Endothelial cell (in vitro differentiated cells): Measurements from ENCODE around the gene ZNF318. TPM values are rescaled to one million over a fixed set of nuclear protein-coding genes. Genes with fewer than 3 reads are reported as not detected.
A peak's percentile ranks its signal among the peaks of the same experiment; 100 is the strongest.
"Not testable (repeated sequence)": the region's sequence is repeated elsewhere in the genome, so short reads cannot be mapped to it uniquely, and the experiment has no call there.

Experiments
- DNase-seq: peaks from one replicate; pipeline ENCODE4 v3.0.0; 2021; ENCODE audit warnings: low spot score
- H3K27ac Mint-ChIP-seq: one replicate; pipeline ENCODE4 v1.8.0; 2021; ENCODE audit warnings: mixed read lengths, inconsistent platforms; ENCODE audit not compliant: unreplicated experiment
- H3K27me3 Mint-ChIP-seq: one replicate; pipeline ENCODE4 v1.8.0; 2021; ENCODE audit warnings: mild to moderate bottlenecking, moderate library complexity, mixed read lengths, inconsistent platforms; ENCODE audit not compliant: unreplicated experiment
- H3K36me3 Mint-ChIP-seq: one replicate; pipeline ENCODE4 v1.8.0; 2021; ENCODE audit warnings: mild to moderate bottlenecking, low read depth, mixed read lengths, inconsistent platforms; ENCODE audit not compliant: unreplicated experiment
- H3K4me1 Mint-ChIP-seq: one replicate; pipeline ENCODE4 v1.8.0; 2021; ENCODE audit warnings: mild to moderate bottlenecking, mixed read lengths, inconsistent platforms; ENCODE audit not compliant: unreplicated experiment
- H3K4me3 Mint-ChIP-seq: one replicate; pipeline ENCODE4 v1.8.0; 2021; ENCODE audit warnings: mild to moderate bottlenecking, mixed read lengths, inconsistent platforms; ENCODE audit not compliant: unreplicated experiment
- H3K9me3 Mint-ChIP-seq: one replicate; pipeline ENCODE4 v1.8.0; 2021; ENCODE audit warnings: mixed read lengths, inconsistent platforms; ENCODE audit not compliant: unreplicated experiment
- CTCF ChIP-seq: fragments of 200-600 bp; sonication (generic); IDR thresholded peaks from one replicate; pipeline ENCODE4 v1.5.0; 2021; ENCODE audit warnings: antibody characterized with exemption; ENCODE audit not compliant: unreplicated experiment
- total RNA-seq: library from RNA; stranded (reverse); fragmentation: NEBNext Ultra II Directional; extraction: Animal tissue kit (Norgen Biotek cat#: 25700); gene quantifications from one replicate; pipeline ENCODE4 v1.2.1, GENCODE V29; 2021; ENCODE audit not compliant: unreplicated experiment

ZNF318 gene
- total RNA-seq, 1 donor from 2014 or later: 26.7 TPM

GRCh38 chr6:43391440-43392031 is 22.1 kb upstream of the ZNF318 start:
- no peak for TF ChIP-seq CTCF
- Mint-ChIP-seq H3K4me3 (no peak overlapping the region), H3K27me3 (peaks cover 6% of the 10 kb centered on the region), H3K36me3 (no peaks in the 10 kb centered on the region), H3K4me1 (peaks cover 39% of the 10 kb centered on the region), H3K9me3 (no peaks in the 10 kb centered on the region), H3K27ac (peak overlapping the region; percentile 76)
- DNase-seq: no peak

DNA sequence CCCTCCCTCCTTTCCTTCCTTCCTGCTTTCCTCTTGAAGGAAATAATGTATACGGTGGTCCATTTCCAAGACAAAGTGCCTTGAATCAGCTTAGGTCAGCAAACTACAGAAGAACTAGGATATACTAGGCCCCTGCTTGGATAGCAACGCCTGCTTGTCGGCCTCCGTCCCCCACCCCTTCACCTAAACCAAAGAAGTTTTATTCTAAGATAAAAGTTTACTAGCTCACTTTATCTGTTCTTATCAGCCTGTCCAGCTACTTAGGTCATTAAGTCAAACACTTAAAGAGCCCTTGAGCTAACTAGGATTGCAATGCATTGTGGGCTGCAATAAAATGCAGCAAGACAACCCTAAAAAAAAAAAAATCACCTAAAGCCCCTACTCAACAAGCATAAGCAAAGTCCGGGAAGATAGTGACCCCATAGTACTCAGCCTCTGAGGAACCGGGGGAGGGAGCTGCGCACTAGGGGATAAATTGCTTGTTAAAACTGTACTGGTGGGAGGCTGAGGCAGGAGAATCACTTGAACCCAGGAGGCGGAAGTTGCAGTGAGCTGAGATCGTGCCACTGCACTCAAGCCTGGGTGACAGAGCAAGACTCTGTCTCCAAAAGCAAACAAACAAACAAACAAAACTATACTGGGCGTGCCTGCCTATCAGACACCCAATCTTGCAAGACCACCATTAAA is 21.4 kb upstream of the ZNF318 start:
- H3K9me3 Mint-ChIP-seq, H3K36me3 Mint-ChIP-seq, DNase-seq, H3K4me3 Mint-ChIP-seq, H3K27me3 Mint-ChIP-seq: not testable (repeated sequence)
- H3K27ac Mint-ChIP-seq: peak overlapping the region; percentile 76
- peaks cover 39% of the 10 kb centered on the region for H3K4me1 Mint-ChIP-seq

- Mint-ChIP-seq H3K27me3 (peaks cover 6% of the 10 kb centered on the region), H3K27ac (no peak overlapping the region), H3K9me3 (no peaks in the 10 kb centered on the region), H3K36me3 (no peaks in the 10 kb centered on the region), H3K4me1 (peaks cover 39% of the 10 kb centered on the region), H3K4me3 (no peak overlapping the region)
- DNase-seq: no peak
- no peak for TF ChIP-seq CTCF
These were observed 20.4 kb upstream of the ZNF318 start for GRCh38 chr6:43389730-43390295.

- Mint-ChIP-seq H3K36me3 (no peaks in the 10 kb centered on the region), H3K4me1 (peaks cover 17% of the 10 kb centered on the region), H3K27ac (no peak overlapping the region), H3K27me3 (no peaks in the 10 kb centered on the region), H3K9me3 (no peaks in the 10 kb centered on the region), H3K4me3 (no peak overlapping the region)
- no peak for TF ChIP-seq CTCF
- DNase-seq: no peak
These were observed 17.0 kb upstream of the ZNF318 start for GRCh38 chr6:43386492-43386891.

DNA sequence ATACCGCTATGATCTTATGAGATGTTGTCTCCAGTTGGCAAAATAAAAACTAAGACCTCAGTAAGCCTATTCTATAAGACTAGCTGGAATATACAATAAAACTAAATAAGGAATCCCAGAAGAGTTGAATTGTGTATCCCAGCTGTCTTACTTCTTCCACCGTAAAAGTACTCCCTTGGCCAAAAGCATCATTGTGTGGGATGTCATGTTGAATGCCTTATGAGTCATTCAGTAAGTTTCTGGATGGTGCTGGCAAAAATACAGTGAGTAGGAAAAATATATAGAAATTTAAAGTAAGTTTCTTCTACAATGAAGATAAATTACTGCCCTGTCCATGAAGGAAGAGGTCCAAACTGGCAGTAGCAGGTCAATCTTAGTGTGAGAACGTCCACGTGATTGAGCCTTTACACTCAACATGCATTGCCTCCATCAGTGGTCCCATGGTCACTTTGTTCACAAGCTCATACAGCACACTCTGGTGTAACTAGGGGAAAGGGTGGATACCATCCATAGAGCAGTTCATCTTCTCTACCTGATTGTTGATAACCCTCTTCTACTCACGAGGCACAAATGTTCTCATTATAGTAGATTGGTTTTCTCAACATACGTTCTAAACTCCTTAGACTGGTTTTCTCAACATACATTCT is 13.7 kb upstream of the ZNF318 start:
- no peak for DNase-seq
- peaks cover 2% of the 10 kb centered on the region for H3K4me1 Mint-ChIP-seq
- no peaks in the 10 kb centered on the region for H3K9me3 Mint-ChIP-seq
- peaks cover 3% of the 10 kb centered on the region for H3K27me3 Mint-ChIP-seq
- no peak overlapping the region for H3K4me3 Mint-ChIP-seq
- TF ChIP-seq CTCF: no peak
- no peaks in the 10 kb centered on the region for H3K36me3 Mint-ChIP-seq
- no peak overlapping the region for H3K27ac Mint-ChIP-seq

GRCh38 chr6:43380858-43381257 is 11.4 kb upstream of the ZNF318 start:
- H3K4me3 Mint-ChIP-seq, H3K9me3 Mint-ChIP-seq, H3K36me3 Mint-ChIP-seq, H3K27ac Mint-ChIP-seq, H3K4me1 Mint-ChIP-seq, DNase-seq, H3K27me3 Mint-ChIP-seq: not testable (repeated sequence)
